ENCODE data around the gene TAC4.

TAC4 gene

GRCh38 chr17:49848019-49848473 is at the start of gene TAC4:
Gene TAC4 (minus strand): TSS chr17:49848069. CDS start chr17:49848017, 52 bp downstream.
- no peak for DNase-seq

- no peak for DNase-seq
Measured at GRCh38 chr17:49896860-49897259, 49.0 kb upstream of the TAC4 start.

GRCh38 chr17:49896222-49896621 is 48.4 kb upstream of the TAC4 start:
- no peak for DNase-seq

- DNase-seq: no peak
Measured at GRCh38 chr17:49895812-49896211, 47.9 kb upstream of the TAC4 start.

- DNase-seq: no peak
Measured at GRCh38 chr17:49894761-49895160, 46.9 kb upstream of the TAC4 start.

- no peak for DNase-seq
Measured at GRCh38 chr17:49891694-49892389, 44.0 kb upstream of the TAC4 start.

- DNase-seq: no peak
Measured at GRCh38 chr17:49891271-49891670, 43.4 kb upstream of the TAC4 start.

- no peak for DNase-seq
Measured at GRCh38 chr17:49890852-49891251, 43.0 kb upstream of the TAC4 start.

- no peak for DNase-seq
Measured at GRCh38 chr17:49890077-49890821, 42.4 kb upstream of the TAC4 start.

- no peak for DNase-seq
Measured at GRCh38 chr17:49889500-49889899, 41.6 kb upstream of the TAC4 start.

GRCh38 chr17:49887744-49888360 is 40.0 kb upstream of the TAC4 start:
- no peak for DNase-seq

- no peak for DNase-seq
Measured at GRCh38 chr17:49887086-49887743, 39.3 kb upstream of the TAC4 start.

GRCh38 chr17:49886036-49886435 is 38.2 kb upstream of the TAC4 start:
- DNase-seq: no peak

- no peak for DNase-seq
Measured at GRCh38 chr17:49882434-49882833, 34.6 kb upstream of the TAC4 start.

- DNase-seq: no peak
Measured at GRCh38 chr17:49881054-49881402, 33.2 kb upstream of the TAC4 start.

- peak; percentile 50 for DNase-seq
Measured at GRCh38 chr17:49880291-49881053, 32.6 kb upstream of the TAC4 start.

GRCh38 chr17:49878931-49879904 is 31.3 kb upstream of the TAC4 start:
- DNase-seq: no peak

- no peak for DNase-seq
Measured at GRCh38 chr17:49875685-49876084, 27.8 kb upstream of the TAC4 start.

GRCh38 chr17:49874911-49875310 is 27.0 kb upstream of the TAC4 start:
- DNase-seq: no peak

- DNase-seq: no peak
Measured at GRCh38 chr17:49873926-49874325, 26.1 kb upstream of the TAC4 start.

- no peak for DNase-seq
Measured at GRCh38 chr17:49873466-49873865, 25.6 kb upstream of the TAC4 start.
